Measurements from ENCODE around the gene DUSP14. TPM values are rescaled to one million over a fixed set of nuclear protein-coding genes. Genes with fewer than 3 reads are reported as not detected.
"Not testable (repeated sequence)": the region's sequence is repeated elsewhere in the genome, so short reads cannot be mapped to it uniquely, and the experiment has no call there.

Gene DUSP14
- polyA plus RNA-seq, 1 experiment: 152 TPM

DNA sequence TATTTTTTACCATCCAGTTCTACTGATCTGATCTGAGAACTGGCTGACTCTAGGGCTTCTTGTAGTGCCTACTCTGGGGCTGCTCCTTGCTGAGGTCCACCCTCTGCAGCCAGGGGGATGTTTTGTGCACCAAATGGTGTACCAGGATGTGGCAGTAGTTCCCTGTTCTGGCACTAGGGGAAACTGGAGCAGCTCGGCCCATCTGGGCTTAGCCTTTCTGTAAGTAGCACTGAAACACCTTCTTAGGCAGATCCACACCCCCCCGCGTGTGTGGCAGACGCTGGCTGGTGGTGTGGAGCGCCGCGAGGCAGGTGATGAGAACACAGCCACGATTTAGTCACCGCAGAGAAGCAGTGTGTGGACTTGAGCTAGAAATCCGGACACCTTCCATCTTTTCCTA, 17.0 kb downstream of the DUSP14 start:
- DNase-seq (ENCODE audit: low read depth): no peak
- POLR2A ChIA-PET: no interaction called here
- CTCF ChIA-PET: interaction anchor here (0.8 to 1.3 kb wide), 3 partner anchors 24 to 110 kb away, joined by 3 to 4 read pairs (median 3); no protein-coding TSS in a partner anchor
- peaks cover 8% of the 10 kb centered on the region for H3K36me3 ChIP-seq (ENCODE audit: control insufficient read depth, insufficient read depth, low read length)
- H3K4me3 ChIP-seq (ENCODE audit: low read depth, low read length): no peak overlapping the region
- no peaks in the 10 kb centered on the region for H3K27me3 ChIP-seq (ENCODE audit: control insufficient read depth, insufficient read depth, low read length)
- TF ChIP-seq, protein P1, sequence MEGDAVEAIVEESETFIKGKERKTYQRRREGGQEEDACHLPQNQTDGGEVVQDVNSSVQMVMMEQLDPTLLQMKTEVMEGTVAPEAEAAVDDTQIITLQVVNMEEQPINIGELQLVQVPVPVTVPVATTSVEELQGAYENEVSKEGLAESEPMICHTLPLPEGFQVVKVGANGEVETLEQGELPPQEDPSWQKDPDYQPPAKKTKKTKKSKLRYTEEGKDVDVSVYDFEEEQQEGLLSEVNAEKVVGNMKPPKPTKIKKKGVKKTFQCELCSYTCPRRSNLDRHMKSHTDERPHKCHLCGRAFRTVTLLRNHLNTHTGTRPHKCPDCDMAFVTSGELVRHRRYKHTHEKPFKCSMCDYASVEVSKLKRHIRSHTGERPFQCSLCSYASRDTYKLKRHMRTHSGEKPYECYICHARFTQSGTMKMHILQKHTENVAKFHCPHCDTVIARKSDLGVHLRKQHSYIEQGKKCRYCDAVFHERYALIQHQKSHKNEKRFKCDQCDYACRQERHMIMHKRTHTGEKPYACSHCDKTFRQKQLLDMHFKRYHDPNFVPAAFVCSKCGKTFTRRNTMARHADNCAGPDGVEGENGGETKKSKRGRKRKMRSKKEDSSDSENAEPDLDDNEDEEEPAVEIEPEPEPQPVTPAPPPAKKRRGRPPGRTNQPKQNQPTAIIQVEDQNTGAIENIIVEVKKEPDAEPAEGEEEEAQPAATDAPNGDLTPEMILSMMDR (IDR thresholded peaks at IDR 0.05; ENCODE audit: insufficient read depth, low read depth, low read length): peak; percentile 56

DNA sequence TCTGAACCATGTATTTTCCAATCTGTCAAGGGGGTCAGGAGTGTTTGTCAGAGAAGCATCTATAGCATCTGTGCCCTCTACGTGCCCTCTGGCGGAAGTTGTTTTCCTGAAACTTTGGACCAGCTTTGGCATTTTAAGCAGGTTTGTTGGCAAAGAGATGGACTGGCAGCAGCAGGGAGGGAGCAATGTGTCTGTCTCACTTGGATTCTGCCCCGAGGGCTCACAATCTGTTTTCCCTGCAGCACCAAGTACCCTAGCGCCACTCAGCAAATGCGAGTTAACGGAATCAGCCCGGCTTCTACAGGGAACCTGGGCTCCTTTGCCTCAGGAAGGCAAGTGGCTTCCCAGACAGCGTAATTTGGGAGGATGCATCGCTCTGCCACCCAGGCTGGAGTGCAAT, 17.4 kb downstream of the DUSP14 start:
- Histone ChIP-seq H3K27me3 (ENCODE audit: control insufficient read depth, insufficient read depth, low read length) (no peaks in the 10 kb centered on the region), H3K4me3 (ENCODE audit: low read depth, low read length) (no peak overlapping the region), H3K36me3 (ENCODE audit: control insufficient read depth, insufficient read depth, low read length) (peaks cover 9% of the 10 kb centered on the region)
- ChIA-PET CTCF (interaction anchor here (0.8 to 1.3 kb wide), 4 partner anchors 9 to 110 kb away, joined by 3 to 4 read pairs (median 3); no protein-coding TSS in a partner anchor), POLR2A (no interaction called here)
- no peak for DNase-seq (ENCODE audit: low read depth)
- TF ChIP-seq, protein P1 (IDR thresholded peaks at IDR 0.05; ENCODE audit: insufficient read depth, low read depth, low read length): no peak

DNA sequence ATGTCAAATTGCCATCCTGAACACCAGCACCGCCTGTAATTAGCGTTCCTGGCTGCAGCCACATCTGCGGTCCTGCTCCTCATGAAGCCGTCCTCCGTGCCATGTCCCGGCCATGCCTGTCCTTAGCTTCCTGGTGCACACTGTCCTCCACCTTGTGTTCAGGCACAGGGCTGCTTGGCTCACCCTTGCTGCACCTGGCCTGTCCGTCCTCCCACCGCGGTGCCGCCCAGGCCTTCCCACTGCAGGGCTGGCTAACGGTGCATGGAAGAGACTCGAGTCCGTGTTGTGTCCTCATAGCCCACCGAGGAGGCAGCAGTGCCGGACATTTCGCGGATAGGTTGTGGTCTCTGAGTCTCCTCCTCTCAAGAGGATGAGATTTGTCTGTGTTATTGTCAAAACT, 20.4 kb downstream of the DUSP14 start:
- TF ChIP-seq, protein P1 (IDR thresholded peaks at IDR 0.05; ENCODE audit: insufficient read depth, low read depth, low read length): no peak
- CTCF ChIA-PET: interaction anchor here (2.1 kb wide), 1 partner anchor 137 kb away, joined by 5 read pairs; no protein-coding TSS in a partner anchor
- H3K4me3 ChIP-seq (ENCODE audit: low read depth, low read length): no peak overlapping the region
- POLR2A ChIA-PET: no interaction called here
- DNase-seq (ENCODE audit: low read depth): no peak
- H3K36me3 ChIP-seq (ENCODE audit: control insufficient read depth, insufficient read depth, low read length): peaks cover 23% of the 10 kb centered on the region
- H3K27me3 ChIP-seq (ENCODE audit: control insufficient read depth, insufficient read depth, low read length): no peaks in the 10 kb centered on the region

DNA sequence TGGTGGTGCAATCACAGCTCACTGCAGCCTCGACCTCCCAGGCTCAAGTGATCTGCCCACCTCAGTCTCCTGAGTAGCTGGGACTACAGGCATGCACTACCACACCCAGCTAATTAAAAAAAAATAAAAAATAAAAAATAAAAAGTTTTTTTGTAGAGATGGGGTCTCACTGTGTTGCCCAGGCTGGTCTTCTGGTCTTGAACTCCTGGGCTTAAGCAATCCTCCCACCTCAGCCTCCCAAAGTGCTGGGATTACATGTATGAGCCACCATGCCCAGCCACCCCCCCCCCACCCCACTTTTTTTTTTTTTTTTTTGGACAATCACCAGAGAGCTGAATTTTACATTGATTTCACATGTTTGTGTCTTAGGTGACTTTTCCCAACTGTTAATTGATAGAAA, 22.0 kb downstream of the DUSP14 start:
- H3K27me3 ChIP-seq (ENCODE audit: control insufficient read depth, insufficient read depth, low read length); H3K4me3 ChIP-seq (ENCODE audit: low read depth, low read length); POLR2A ChIA-PET; DNase-seq (ENCODE audit: low read depth): not testable (repeated sequence)
- peaks cover 23% of the 10 kb centered on the region for H3K36me3 ChIP-seq (ENCODE audit: control insufficient read depth, insufficient read depth, low read length)
- CTCF ChIA-PET: interaction anchor here (1.0 to 2.1 kb wide), 2 partner anchors 16 to 138 kb away, joined by 4 to 5 read pairs; no protein-coding TSS in a partner anchor

DNA sequence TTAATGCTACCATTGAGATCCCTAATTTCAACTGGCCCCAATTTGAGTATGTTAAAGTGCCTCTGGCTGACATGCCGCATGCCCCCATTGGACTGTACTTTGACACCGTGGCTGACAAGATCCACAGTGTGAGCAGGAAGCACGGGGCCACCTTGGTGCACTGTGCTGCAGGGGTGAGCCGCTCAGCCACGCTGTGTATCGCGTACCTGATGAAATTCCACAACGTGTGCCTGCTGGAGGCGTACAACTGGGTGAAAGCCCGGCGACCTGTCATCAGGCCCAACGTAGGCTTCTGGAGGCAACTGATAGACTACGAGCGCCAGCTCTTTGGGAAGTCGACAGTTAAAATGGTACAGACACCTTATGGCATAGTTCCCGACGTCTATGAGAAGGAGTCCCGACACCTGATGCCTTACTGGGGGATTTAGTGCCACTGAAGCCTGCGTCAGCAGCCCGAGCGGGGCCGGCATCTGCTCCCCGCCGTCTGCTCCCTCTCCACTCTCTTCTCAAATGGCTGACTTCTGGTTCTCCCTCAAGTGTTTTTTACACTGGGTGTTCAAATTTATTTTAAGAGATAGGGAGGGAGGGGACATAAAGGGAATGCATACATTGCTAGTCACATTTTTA, 22.9 kb downstream of the DUSP14 start:
- no peak for DNase-seq (ENCODE audit: low read depth)
- no peaks in the 10 kb centered on the region for H3K27me3 ChIP-seq (ENCODE audit: control insufficient read depth, insufficient read depth, low read length)
- TF ChIP-seq, protein P1 (IDR thresholded peaks at IDR 0.05; ENCODE audit: insufficient read depth, low read depth, low read length): no peak
- peaks cover 22% of the 10 kb centered on the region for H3K36me3 ChIP-seq (ENCODE audit: control insufficient read depth, insufficient read depth, low read length)
- no peak overlapping the region for H3K4me3 ChIP-seq (ENCODE audit: low read depth, low read length)
- ChIA-PET CTCF (interaction anchor here (0.7 to 0.9 kb wide), 2 partner anchors 14 to 15 kb away, joined by 3 read pairs; no protein-coding TSS in a partner anchor), POLR2A (interaction anchor here (0.7 kb wide), 1 partner anchor 124 kb away, joined by 3 read pairs; no protein-coding TSS in a partner anchor)
